Breast epithelium (tissue), 4 donors: ENCODE results near the gene WDR87. TPM values are rescaled to one million over a fixed set of nuclear protein-coding genes. Genes with fewer than 3 reads are reported as not detected.

Experiments
- DNase-seq, 2 donors: peaks; one replicate each; pipeline ENCODE4 v3.0.0-alpha.2; 2019; ENCODE audit warnings: low spot score in 2 of 2
- H3K27ac ChIP-seq, 2 donors: fragments of 200-600 bp; sonication (generic) in 1 of 2; one replicate each; pipeline ENCODE4 v1.5.1; 2016 to 2019; ENCODE audit warnings: mild to moderate bottlenecking in 1 of 2
- H3K27me3 ChIP-seq, 2 donors: fragments of 200-600 bp; sonication (generic) in 1 of 2; one replicate each; pipeline versions ENCODE4 v1.5.1 to v1.6.0; 2017 to 2019; ENCODE audit warnings: control low read depth in 1 of 2, mild to moderate bottlenecking in 1 of 2
- H3K36me3 ChIP-seq: fragments of 200-600 bp; one replicate; pipeline ENCODE4 v1.5.1; 2019
- H3K4me1 ChIP-seq, 2 donors: fragments of 200-600 bp; sonication (generic); one replicate each; pipeline ENCODE4 v1.5.1; 2016 to 2019; ENCODE audit warnings: control low read depth in 1 of 2
- H3K4me3 ChIP-seq, 3 donors: fragments of 200-600 bp; sonication (generic); 1 replicate in 2 of 3; 2 replicates in 1 of 3; pipeline ENCODE4 v1.5.1; 2016 to 2019; ENCODE audit warnings: mild to moderate bottlenecking in 3 of 3, moderate library complexity in 2 of 3
- H3K9me3 ChIP-seq, 2 donors: fragments of 200-600 bp; sonication (generic) in 1 of 2; one replicate each; pipeline ENCODE4 v1.5.1; 2016 to 2019; ENCODE audit warnings: control low read depth in 1 of 2
- CTCF ChIP-seq, 3 donors: fragments of 450-650 bp; IDR thresholded peaks; one replicate each; pipeline ENCODE4 v1.5.1; 2016 to 2017; ENCODE audit warnings: antibody characterized with exemption in 3 of 3, mild to moderate bottlenecking in 3 of 3, moderate library complexity in 3 of 3
- POLR2A ChIP-seq: fragments of 450-650 bp; IDR thresholded peaks from one replicate; pipeline ENCODE4 v1.6.1; 2016; ENCODE audit warnings: antibody characterized with exemption, mild to moderate bottlenecking, moderate library complexity
- POLR2AphosphoS5 ChIP-seq, 3 donors: sonication (generic); formaldehyde crosslinking; IDR thresholded peaks; one replicate each; pipeline ENCODE4 v1.6.1; 2017; ENCODE audit warnings: antibody characterized with exemption in 3 of 3
- intact Hi-C: fragments of 100-400 bp; cut with DNase I; formaldehyde crosslinking; loops from one replicate; pipeline ENCODE4 v1.15.1; 2023; ENCODE audit warnings: low total_unique reads
- total RNA-seq, 3 donors: library from RNA; depleted of rRNA; stranded (reverse); fragments of >200 nt; gene quantifications; one replicate each; pipeline ENCODE4 v1.1.0, GENCODE V29; 2016

The WDR87 gene
- total RNA-seq, 3 donors from 2014 or later = not detected

DNA sequence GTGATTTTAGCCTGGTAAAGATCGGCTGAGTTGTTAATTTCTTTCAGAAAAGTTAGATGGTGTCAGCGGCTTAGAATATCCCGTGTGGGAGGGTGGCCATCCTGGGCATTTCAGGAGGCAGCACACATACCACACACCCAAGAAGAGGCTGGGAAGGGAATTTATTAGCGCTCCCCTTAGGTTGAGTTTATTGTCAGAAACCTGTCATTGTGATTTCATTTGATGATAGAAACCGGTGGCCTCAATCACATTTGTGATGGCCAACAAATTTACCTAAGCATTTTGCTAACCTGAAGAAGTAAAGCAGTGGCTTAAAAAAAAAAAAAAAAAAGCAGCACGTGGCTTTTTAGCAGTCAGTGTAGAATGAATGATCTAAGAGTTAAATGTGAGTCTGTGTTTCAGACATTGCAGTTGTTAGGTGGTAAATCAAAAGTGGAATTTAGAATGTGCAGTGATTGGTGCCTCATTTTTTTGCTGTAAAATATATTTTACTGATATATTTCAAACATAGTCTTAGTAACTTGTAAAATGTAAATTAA is 3.3 kb upstream of the WDR87 start:
- Histone ChIP-seq H3K27me3 (no peaks in the 10 kb centered on the region), H3K4me1 (peaks cover 0 to 8% of the 10 kb centered on the region in 2 donors), H3K27ac (no peak overlapping the region), H3K36me3 (no peaks in the 10 kb centered on the region), H3K4me3 (no peak overlapping the region), H3K9me3 (no peaks in the 10 kb centered on the region)
- TF ChIP-seq POLR2A = no peak
- DNase-seq = no peak
- intact Hi-C loops = no loop called here

GRCh38 chr19:37907735-37908455 is 1.5 kb upstream of the WDR87 start:
- H3K27ac ChIP-seq = no peak overlapping the region
- H3K9me3 ChIP-seq = no peaks in the 10 kb centered on the region
- intact Hi-C loops = no loop called here
- no peaks in the 10 kb centered on the region for H3K36me3 ChIP-seq
- no peak for TF ChIP-seq POLR2A
- no peak for TF ChIP-seq CTCF (IDR thresholded peaks at IDR 0.05)
- TF ChIP-seq POLR2AphosphoS5 (IDR thresholded peaks at IDR 0.05) = no peak
- H3K27me3 ChIP-seq = no peaks in the 10 kb centered on the region
- peak overlapping the region; percentile 67 to 97 (median 93) for H3K4me3 ChIP-seq
- no peak for DNase-seq
- peaks cover 0 to 8% of the 10 kb centered on the region in 2 donors for H3K4me1 ChIP-seq

GRCh38 chr19:37906869-37907734 is 708 bp upstream of the WDR87 start, which contains the start of gene SIPA1L3:
TSS of gene SIPA1L3 (plus strand) at chr19:37907208. CDS start at chr19:38081566, 174,358 bp downstream.
- H3K4me1 ChIP-seq = peaks cover 0 to 8% of the 10 kb centered on the region in 2 donors
- no peaks in the 10 kb centered on the region for H3K27me3 ChIP-seq
- peak within 1 kb of the TSS; percentile 67 to 97 (median 93) for H3K4me3 ChIP-seq
- no peaks in the 10 kb centered on the region for H3K9me3 ChIP-seq
- peak; percentile 92 to 96 for DNase-seq
- no peaks in the 10 kb centered on the region for H3K36me3 ChIP-seq
- peak within 1 kb of the TSS; percentile 63 to 75 for H3K27ac ChIP-seq
- TF ChIP-seq POLR2A = no peak
- peak in 2 of 3 donors; percentile 38 to 40 for TF ChIP-seq POLR2AphosphoS5 (IDR thresholded peaks at IDR 0.05)
- intact Hi-C loops = no loop called here

DNA sequence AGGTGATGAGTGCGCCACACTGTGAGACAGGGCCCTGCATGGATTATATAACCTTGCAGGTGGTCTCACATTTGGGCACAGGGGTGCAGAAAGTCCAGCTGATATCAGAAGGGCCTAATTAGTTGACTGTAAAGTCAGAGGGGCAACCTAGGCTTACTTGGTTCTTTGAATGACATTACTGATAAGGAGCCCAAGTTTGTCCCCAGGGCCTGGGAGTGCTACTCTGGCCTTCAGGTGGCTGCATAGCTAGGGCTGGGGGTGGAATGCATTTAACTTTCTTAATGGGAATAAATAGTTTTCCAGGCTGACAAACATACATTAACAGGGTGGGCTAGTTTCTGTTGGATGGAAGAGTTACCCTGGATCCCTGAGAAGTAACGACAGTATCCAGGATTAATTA is 3.3 kb downstream of the WDR87 start:
- Histone ChIP-seq H3K4me3 (no peak overlapping the region), H3K27me3 (no peaks in the 10 kb centered on the region), H3K27ac (no peak overlapping the region), H3K4me1 (peaks cover 0 to 5% of the 10 kb centered on the region in 2 donors), H3K36me3 (no peaks in the 10 kb centered on the region), H3K9me3 (no peaks in the 10 kb centered on the region)
- no peak for TF ChIP-seq CTCF (IDR thresholded peaks at IDR 0.05)
- TF ChIP-seq POLR2AphosphoS5 (IDR thresholded peaks at IDR 0.05) = no peak
- TF ChIP-seq POLR2A = no peak
- no peak for DNase-seq
- intact Hi-C loops = no loop called here

DNA sequence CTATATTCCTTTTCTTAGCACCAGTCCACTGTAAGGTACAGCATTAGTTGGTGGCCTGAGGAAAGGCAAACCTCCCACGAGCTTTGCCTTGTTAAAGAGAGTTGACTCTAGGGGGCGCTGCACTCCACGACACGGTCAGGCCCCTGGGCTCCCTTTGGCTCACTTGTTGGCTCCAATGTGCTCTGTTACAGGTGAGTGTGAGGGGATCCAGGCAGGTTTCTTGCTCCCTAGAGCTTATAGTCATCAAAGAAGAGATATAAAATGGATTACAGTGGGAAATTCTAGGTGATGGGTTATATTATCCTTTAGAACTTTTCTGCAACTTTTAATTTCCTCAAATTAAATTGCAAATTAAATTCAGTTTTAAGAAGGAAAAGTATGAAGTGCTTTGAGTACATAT is 3.7 kb downstream of the WDR87 start:
- intact Hi-C loops = no loop called here
- H3K36me3 ChIP-seq = no peaks in the 10 kb centered on the region
- peaks cover 0 to 1% of the 10 kb centered on the region in 2 donors for H3K4me1 ChIP-seq
- H3K9me3 ChIP-seq = no peaks in the 10 kb centered on the region
- no peak overlapping the region for H3K27ac ChIP-seq
- TF ChIP-seq POLR2A = no peak
- peak; percentile 33 to 78 (median 77) for TF ChIP-seq CTCF (IDR thresholded peaks at IDR 0.05)
- no peak overlapping the region for H3K4me3 ChIP-seq
- no peaks in the 10 kb centered on the region for H3K27me3 ChIP-seq
- peak; percentile 70 to 82 for DNase-seq
